Gastrocnemius medialis (tissue), 4 donors: ENCODE results near the gene FAN1. TPM values are rescaled to one million over a fixed set of nuclear protein-coding genes. Genes with fewer than 3 reads are reported as not detected.
"Not testable (repeated sequence)": the region's sequence is repeated elsewhere in the genome, so short reads cannot be mapped to it uniquely, and the experiment has no call there.

Experiments
- ATAC-seq, 2 donors: fragments of 150-250 bp; one replicate each; pipeline ENCODE4 v1.9.1; 2016
- DNase-seq, 2 donors: peaks; one replicate each; pipeline ENCODE4 v3.0.0-alpha.2; 2019
- H3K27ac ChIP-seq, 4 donors: fragments of 200-600 bp; sonication (generic); 1 replicate in 1 of 4; 2 replicates in 3 of 4; pipeline ENCODE4 v1.5.1; 2016 to 2018; ENCODE audit warnings: mild to moderate bottlenecking in 2 of 4, moderate library complexity in 1 of 4
- H3K27me3 ChIP-seq, 3 donors: fragments of 200-600 bp; sonication (generic) in 2 of 3; 1 replicate in 1 of 3; 2 replicates in 2 of 3; pipeline versions ENCODE4 v1.5.1 to v1.6.0; 2016 to 2019; ENCODE audit warnings: mild to moderate bottlenecking in 1 of 3, moderate library complexity in 1 of 3
- H3K36me3 ChIP-seq, 2 donors: fragments of 200-600 bp; sonication (generic) in 1 of 2; one replicate each; pipeline ENCODE4 v1.5.1; 2017 to 2018
- H3K4me1 ChIP-seq, 2 donors: fragments of 200-600 bp; sonication (generic) in 1 of 2; one replicate each; pipeline ENCODE4 v1.5.1; 2016 to 2017; ENCODE audit warnings: mild to moderate bottlenecking in 2 of 2
- H3K4me3 ChIP-seq, 4 donors: fragments of 200-600 bp; sonication (generic) in 3 of 4; 1 replicate in 1 of 4; 2 replicates in 3 of 4; pipeline ENCODE4 v1.5.1; 2016 to 2019; ENCODE audit warnings: mild to moderate bottlenecking in 2 of 4
- H3K9me3 ChIP-seq, 3 donors: fragments of 200-600 bp; sonication (generic) in 2 of 3; 1 replicate in 1 of 3; 2 replicates in 2 of 3; pipeline ENCODE4 v1.5.1; 2016 to 2019
- POLR2A ChIP-seq, 2 donors: fragments of 450-650 bp; IDR thresholded peaks; one replicate each; pipeline ENCODE4 v1.6.1; 2017; ENCODE audit warnings: antibody characterized with exemption in 2 of 2, mild to moderate bottlenecking in 2 of 2, moderate library complexity in 2 of 2
- in situ Hi-C, 4 donors: fragments of 200-750 bp; cut with MboI; loops; one replicate each; pipeline versions ENCODE4 v1.15.0 to v1.8.0; 2017; ENCODE audit warnings: low sequenced_read_pairs in 4 of 4
- intact Hi-C: fragments of 100-400 bp; cut with DNase I; formaldehyde crosslinking; loops from one replicate; pipeline ENCODE4 v1.15.1; 2023; ENCODE audit warnings: low total_unique reads
- total RNA-seq, 4 donors: library from RNA; depleted of rRNA; stranded (reverse); fragments of >200 nt; gene quantifications; one replicate each; pipeline versions ENCODE4 v1.1.0 to v1.2.3, GENCODE V29; 2016
- TF ChIP-seq, protein P1 (sequence below), 5 experiments: fragments of 450-650 bp in 3 of 5; fragments of 200-600 bp in 2 of 5; sonication (generic) in 2 of 5; IDR thresholded peaks in 4 of 5; conservative IDR thresholded peaks in 1 of 5; 1 replicate in 4 of 5; 2 replicates in 1 of 5; pipeline ENCODE4 v1.5.1; 2016 to 2019; ENCODE audit warnings: antibody characterized with exemption in 5 of 5, mild to moderate bottlenecking in 3 of 5, moderate library complexity in 3 of 5

Gene FAN1
- total RNA-seq, 4 donors from 2014 or later = 20.0 to 27.5 (median 25.3) TPM

DNA sequence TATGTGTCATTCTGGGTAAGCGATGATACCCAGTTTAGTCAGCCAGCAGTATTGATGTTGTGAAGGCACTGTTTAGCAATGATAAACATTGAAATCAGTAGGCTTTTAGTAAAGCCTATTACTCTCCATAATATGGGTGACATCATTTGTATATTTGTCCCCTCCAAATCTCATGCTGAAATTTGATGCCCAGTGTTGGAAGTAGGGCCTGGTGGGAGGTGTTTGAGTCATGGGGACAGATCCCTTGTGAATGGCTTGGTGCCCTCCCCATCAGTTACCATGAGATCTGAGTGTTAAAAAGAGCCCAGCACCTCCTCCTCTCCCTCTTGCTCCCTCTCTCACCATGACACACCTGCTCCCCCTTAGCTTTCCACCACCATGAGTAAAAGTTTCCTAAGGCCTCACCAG lies 31.4 kb upstream of the FAN1 start:
- TF ChIP-seq, protein P1, sequence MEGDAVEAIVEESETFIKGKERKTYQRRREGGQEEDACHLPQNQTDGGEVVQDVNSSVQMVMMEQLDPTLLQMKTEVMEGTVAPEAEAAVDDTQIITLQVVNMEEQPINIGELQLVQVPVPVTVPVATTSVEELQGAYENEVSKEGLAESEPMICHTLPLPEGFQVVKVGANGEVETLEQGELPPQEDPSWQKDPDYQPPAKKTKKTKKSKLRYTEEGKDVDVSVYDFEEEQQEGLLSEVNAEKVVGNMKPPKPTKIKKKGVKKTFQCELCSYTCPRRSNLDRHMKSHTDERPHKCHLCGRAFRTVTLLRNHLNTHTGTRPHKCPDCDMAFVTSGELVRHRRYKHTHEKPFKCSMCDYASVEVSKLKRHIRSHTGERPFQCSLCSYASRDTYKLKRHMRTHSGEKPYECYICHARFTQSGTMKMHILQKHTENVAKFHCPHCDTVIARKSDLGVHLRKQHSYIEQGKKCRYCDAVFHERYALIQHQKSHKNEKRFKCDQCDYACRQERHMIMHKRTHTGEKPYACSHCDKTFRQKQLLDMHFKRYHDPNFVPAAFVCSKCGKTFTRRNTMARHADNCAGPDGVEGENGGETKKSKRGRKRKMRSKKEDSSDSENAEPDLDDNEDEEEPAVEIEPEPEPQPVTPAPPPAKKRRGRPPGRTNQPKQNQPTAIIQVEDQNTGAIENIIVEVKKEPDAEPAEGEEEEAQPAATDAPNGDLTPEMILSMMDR (IDR thresholded peaks at IDR 0.05 in 4 of 5, conservative IDR thresholded peaks at IDR 0.05 in 1 of 5) = no peak
- Histone ChIP-seq H3K4me1 (peaks cover 4 to 17% of the 10 kb centered on the region in 2 donors), H3K27ac (peak overlapping the region in 1 of 4 donors; percentile 30), H3K9me3 (no peaks in the 10 kb centered on the region), H3K4me3 (no peak overlapping the region), H3K27me3 (no peaks in the 10 kb centered on the region), H3K36me3 (no peaks in the 10 kb centered on the region)
- no peak for DNase-seq
- in situ Hi-C loops (no loop called here), intact Hi-C loops (no loop called here)
- ATAC-seq = no peak

DNA sequence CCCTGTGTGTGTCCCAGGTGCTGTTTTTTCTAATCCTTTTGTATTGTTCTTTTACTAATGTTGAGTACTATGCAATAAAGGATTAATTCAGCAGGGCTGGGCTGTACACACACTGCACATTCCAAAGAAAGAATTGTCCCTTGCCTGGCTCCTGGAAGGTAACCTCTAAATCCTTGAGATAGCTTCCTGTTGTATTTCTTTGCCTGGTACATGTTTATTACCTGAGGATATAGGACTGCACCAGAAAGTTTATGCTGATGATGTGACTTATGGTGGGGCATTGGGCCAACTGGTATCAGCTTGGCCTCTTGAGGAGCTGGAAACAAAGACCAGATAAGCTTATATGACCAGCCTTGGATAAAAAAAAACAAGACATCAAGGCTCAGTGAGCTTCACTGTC lies 26.6 kb upstream of the FAN1 start:
- TF ChIP-seq POLR2A (IDR thresholded peaks at IDR 0.05) = no peak
- TF ChIP-seq, protein P1 (IDR thresholded peaks at IDR 0.05 in 4 of 5, conservative IDR thresholded peaks at IDR 0.05 in 1 of 5) = no peak
- intact Hi-C loops = no loop called here
- no peak for DNase-seq

DNA sequence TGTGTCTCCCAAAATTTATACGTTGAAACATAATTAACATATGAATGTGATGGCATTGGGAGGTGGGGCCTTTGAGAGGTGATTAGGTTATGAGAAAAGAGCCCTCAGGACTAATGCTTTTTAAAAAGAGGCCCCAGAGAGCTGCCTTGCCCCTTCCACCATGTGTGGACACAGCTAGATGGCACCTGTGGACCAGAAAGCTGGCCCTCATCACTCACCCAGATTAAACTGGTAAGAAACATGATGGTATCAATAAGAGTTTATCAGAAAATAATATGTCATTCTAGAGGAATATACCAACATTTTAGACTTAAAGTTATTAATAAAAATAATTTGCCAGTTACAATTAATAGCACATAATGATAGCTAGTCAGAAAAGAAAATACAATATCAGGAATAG lies 25.2 kb upstream of the FAN1 start:
- no peak for TF ChIP-seq POLR2A (IDR thresholded peaks at IDR 0.05)
- TF ChIP-seq, protein P1 (IDR thresholded peaks at IDR 0.05 in 4 of 5, conservative IDR thresholded peaks at IDR 0.05 in 1 of 5) = no peak
- in situ Hi-C loops (loop anchor here in 3 of 4 donors (25.0 kb wide), 1 partner anchor 259 kb away; no protein-coding TSS in a partner anchor), intact Hi-C loops (no loop called here)
- H3K27me3 ChIP-seq = no peaks in the 10 kb centered on the region
- no peak overlapping the region for H3K27ac ChIP-seq
- H3K9me3 ChIP-seq = no peaks in the 10 kb centered on the region
- ATAC-seq = no peak
- no peak for DNase-seq
- no peaks in the 10 kb centered on the region for H3K4me1 ChIP-seq
- H3K36me3 ChIP-seq = no peaks in the 10 kb centered on the region
- no peak overlapping the region for H3K4me3 ChIP-seq

More for the DNA sequence above, 26.6 kb upstream of the FAN1 start:
- no peak overlapping the region for H3K27ac ChIP-seq
- H3K9me3 ChIP-seq = no peaks in the 10 kb centered on the region
- ATAC-seq = no peak
- H3K4me3 ChIP-seq = no peak overlapping the region
- H3K27me3 ChIP-seq = no peaks in the 10 kb centered on the region
- no peaks in the 10 kb centered on the region for H3K36me3 ChIP-seq
- in situ Hi-C loops = loop anchor here in 3 of 4 donors (25.0 kb wide), 1 partner anchor 260 kb away; no protein-coding TSS in a partner anchor
- H3K4me1 ChIP-seq = peaks cover 0 to 9% of the 10 kb centered on the region in 2 donors

DNA sequence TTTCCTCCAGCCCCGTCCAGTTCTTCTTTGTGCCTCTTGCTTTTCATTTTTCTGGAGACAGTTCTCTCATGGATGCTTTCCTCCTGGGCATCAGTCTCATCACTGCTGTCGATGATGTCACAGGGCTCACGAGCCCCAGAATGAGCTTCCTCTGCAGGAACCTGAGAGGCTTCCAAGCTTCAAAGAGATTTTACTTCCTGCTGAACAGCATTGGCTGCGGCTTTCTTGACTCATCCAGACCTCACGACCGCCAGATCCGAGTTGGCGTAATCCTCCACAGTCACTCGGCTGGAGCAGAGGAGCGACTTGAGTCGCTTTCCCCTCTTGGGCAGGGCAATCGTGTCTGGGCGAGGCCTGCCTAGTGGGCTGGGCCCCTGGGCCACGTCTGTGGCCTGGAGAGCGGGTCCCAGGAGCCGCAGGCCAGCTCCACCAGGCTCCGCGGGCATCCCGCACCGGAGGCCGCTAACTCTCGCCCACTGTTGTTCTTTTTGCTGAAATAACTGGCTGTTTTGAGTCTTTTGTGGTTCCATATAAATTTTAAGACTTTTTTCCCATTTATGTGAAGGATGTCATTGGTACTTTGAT lies 20.8 kb upstream of the FAN1 start:
- ATAC-seq (no peak), DNase-seq (no peak)
- intact Hi-C loops (no loop called here), in situ Hi-C loops (loop anchor here in 3 of 4 donors (25.0 kb wide), 1 partner anchor 254 kb away; no protein-coding TSS in a partner anchor)
- Histone ChIP-seq H3K36me3 (no peaks in the 10 kb centered on the region), H3K27me3 (no peaks in the 10 kb centered on the region), H3K9me3 (no peaks in the 10 kb centered on the region), H3K27ac (no peak overlapping the region), H3K4me3 (no peak overlapping the region), H3K4me1 (no peaks in the 10 kb centered on the region)
- TF ChIP-seq, protein P1 (IDR thresholded peaks at IDR 0.05 in 4 of 5, conservative IDR thresholded peaks at IDR 0.05 in 1 of 5) = no peak
- no peak for TF ChIP-seq POLR2A (IDR thresholded peaks at IDR 0.05)

DNA sequence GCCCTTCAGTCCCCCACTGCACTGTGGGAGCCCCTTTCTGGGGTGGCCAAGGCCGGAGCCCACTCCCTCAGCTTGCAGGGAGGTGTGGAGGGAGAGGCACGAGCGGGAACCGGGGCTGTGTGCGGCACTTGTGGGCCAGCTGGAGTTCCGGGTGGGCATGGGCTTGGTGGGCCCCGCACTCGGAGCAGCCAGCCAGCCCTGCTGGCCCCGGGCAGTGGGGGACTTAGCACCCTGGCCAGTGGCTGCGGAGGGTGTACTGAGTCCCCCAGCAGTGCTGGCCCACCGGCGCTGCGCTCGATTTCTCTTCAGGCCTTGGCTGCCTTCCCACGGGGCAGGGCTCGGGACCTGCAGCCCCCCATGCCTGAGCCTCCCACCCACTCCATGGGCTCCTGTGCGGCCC lies 20.0 kb upstream of the FAN1 start:
- H3K9me3 ChIP-seq, H3K4me1 ChIP-seq, H3K27ac ChIP-seq, DNase-seq, ATAC-seq, H3K27me3 ChIP-seq, H3K36me3 ChIP-seq, intact Hi-C loops, H3K4me3 ChIP-seq: not testable (repeated sequence)
- in situ Hi-C loops = loop anchor here in 3 of 4 donors (25.0 kb wide), 1 partner anchor 254 kb away; no protein-coding TSS in a partner anchor
